ENCODE measurements around the gene SPRN.
"Not testable (repeated sequence)": the region's sequence is repeated elsewhere in the genome, so short reads cannot be mapped to it uniquely, and the experiment has no call there.

Gene SPRN, protein sequence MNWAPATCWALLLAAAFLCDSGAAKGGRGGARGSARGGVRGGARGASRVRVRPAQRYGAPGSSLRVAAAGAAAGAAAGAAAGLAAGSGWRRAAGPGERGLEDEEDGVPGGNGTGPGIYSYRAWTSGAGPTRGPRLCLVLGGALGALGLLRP

DNA sequence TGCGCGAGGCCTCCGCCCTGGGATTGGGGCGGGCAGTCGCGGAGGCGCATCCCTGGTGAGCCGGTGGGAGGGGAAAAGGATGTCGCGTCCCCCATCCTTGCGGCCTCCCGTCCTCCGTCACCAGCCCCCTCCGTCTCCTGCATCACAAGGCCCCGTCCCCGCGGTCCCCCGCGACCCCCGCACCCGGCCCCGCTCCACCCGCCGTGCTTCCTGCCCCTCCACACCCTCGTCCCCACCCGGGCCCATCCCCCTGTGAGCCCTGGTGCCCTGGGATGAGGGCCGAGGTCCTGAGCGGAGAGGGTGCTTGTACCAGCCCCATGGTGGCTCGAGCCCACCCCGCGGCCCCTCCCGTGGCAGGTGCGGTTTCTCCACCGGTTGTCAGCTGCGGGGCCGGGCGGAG, at the start of gene SPRN:
Gene SPRN, minus strand, starts transcription at position 25 of the 400 bp plus-strand sequence. CDS start 944 bp downstream, outside the sequence.
- not testable (repeated sequence) for DNase-seq

DNA sequence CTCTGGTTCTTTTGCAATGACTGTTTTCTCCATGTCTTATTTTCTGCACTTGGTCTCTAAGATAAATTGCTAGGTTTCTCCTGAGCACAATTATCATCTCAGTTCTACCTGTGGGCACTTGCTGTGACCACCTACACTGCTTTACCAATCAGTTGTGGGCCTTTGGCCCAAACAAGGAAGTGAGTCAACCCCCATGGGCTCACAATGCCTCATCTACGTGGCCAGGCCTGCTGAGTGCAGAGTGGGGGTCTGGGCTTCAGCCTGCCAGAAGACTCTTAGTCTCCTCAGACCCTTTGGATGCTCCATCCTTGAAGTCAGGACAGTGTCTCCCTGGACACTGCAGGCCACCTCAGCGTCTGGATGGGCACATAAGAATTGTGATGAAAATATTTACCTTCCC, 49.6 kb upstream of the SPRN start:
- DNase-seq: no peak

DNA sequence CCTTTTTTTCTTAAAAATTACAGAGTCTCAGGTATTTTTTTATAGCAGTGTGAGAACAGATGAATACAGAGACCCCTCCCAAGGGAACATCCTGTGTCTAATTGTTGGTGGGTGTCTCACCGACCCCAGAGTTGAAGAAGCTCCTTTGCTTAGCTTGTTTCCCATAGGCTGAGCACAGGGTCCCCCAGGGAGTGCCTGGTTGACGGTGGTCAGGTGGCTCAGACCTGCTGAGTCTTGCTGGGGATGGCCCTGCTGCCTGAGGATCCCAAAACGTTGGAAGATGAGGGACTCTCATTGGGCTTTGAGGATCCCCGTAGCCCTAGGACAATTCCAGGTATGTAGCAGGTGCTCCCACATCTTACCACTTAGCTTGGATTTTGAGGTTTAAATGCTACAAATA, 48.8 kb upstream of the SPRN start:
- DNase-seq: no peak

DNA sequence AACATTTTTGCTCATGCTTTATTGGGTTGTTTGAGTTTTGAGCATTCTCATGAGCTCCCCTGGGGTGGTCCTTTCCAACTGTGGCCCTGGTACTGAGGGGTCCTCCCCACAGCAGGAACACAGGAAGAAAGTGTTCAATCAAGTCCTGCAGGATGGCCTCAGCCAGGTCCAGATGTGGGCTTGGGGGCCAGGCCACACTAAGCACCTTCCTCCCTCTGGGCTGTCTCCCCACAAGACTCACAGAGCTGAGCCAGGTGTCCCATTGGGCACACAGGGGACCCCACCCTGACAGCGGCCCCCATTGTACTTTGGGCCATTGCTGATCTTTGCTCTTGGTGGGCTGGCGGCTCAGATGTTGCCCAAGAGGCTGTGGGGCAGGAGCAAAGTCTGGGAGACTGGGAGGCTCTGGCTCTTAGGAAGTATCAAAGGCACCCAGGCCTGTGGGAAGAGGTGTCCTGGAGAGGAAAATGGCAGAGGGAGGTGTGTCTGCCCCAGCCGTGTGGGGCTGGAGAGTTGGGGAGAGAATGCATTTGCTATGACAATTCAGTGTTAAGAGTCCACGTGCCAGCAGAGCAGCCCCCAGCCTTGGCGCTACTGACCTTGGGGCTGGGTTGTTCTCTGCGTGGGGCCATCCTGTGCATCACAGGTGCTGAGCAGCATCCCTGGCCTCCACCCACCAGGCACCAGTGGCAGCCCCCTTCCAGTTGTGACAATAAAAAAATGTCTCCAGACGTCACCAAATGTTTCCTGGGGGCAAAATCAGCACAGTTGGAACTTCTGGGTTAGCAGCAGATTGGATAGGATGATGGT, 47.1 kb upstream of the SPRN start:
- no peak for DNase-seq

DNA sequence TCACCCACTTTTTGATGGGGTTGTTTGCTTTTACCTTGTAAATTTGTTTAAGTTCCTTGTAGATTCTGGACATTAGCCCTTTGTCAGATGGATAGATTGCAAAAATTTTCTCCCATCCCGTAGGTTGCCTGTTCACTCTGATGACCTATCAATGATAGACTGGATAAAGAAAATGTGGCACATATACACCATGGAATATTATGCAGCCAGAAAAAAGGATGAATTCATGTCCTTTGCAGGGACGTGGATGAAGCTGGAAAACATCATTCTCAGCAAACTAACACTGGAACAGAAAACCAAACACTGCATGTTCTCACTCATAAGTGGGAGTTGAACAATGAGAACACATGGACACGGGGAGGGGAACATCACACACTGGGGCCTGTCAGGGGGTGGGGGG, 44.8 kb upstream of the SPRN start:
- DNase-seq: not testable (repeated sequence)

DNA sequence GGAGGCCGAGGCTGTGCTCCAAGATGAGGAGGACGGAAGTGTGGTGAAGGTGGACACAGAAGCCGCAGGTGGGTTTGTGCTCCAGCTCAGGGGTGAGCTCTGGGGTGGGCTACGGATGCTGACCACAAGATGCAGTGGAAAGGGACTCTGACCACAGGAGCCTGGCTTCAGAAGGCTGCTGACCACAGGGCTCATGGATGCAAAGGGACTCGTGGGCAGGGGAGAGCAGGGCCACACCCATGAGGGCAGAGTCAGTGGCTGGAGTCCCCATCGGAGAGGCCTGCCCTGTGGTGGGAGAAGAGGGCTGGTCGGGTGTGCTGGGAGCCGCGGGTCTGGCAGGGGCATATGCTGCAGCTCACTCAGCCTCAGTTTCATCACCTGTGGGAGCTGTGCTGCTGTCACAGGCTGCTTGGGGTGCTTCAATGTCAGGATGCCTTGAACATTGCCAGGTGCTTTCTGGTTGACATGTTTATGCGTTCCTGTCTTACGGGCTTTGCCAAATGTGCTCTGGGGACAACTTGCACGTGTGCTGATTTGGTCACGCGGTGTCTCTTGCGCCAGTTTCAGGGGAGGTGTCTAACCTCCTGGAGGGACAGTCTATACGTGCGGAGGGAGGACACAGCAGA, 43.0 kb upstream of the SPRN start:
- DNase-seq: no peak

DNA sequence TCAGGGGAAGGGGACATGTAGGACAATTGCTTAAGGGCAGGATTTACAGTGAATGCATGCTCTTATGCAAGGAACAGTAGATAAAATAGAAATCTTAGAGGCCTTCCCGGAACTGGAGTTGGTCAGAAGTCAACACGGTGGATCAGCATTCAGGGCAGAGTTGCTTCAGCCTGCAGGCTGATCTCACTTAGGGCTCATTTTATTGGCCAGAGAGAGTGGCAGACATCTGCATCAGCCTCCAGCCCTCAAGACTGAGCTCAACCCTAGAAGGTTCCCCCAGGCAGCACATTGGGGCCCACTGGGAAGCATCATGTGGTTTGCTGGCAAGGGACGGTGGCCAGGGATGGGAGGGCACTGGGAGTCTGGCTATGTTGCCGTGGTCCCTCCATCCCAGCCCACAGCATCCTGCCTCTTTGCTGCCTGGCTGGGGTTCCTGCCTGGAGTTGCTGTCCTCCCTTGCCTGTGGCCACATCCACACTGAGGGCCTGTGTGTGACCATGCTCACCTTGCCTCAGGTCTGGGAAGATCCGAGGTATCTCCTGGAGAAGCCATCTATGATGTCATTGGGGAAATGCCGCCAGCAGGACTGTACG, 42.4 kb upstream of the SPRN start:
- no peak for DNase-seq

DNA sequence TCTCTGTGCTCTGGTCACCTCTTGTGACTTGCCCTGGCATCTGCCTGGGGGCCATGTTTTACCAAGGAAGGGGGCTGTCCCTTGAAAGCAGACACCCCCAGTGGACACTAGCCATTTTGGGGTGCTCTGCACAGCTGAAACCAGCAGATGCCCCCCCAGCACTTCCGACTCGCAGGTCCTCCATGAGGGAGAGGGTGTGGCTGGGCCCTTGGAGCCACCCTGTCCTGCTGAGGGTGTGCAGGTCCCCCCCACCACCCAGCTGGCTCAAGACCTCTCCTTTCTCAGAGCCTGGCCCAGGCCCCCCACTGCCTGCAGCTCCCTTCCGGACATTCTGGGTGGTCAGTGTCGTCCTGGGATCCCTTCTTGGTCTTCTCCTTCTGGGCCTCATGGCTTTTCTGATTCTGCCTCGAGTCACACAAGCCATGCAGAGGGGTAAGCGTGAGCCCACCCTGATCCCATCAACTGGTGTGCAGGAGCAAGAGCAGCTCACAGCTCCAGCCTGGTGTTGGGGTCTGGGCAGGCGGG, 41.6 kb upstream of the SPRN start:
- no peak for DNase-seq

DNA sequence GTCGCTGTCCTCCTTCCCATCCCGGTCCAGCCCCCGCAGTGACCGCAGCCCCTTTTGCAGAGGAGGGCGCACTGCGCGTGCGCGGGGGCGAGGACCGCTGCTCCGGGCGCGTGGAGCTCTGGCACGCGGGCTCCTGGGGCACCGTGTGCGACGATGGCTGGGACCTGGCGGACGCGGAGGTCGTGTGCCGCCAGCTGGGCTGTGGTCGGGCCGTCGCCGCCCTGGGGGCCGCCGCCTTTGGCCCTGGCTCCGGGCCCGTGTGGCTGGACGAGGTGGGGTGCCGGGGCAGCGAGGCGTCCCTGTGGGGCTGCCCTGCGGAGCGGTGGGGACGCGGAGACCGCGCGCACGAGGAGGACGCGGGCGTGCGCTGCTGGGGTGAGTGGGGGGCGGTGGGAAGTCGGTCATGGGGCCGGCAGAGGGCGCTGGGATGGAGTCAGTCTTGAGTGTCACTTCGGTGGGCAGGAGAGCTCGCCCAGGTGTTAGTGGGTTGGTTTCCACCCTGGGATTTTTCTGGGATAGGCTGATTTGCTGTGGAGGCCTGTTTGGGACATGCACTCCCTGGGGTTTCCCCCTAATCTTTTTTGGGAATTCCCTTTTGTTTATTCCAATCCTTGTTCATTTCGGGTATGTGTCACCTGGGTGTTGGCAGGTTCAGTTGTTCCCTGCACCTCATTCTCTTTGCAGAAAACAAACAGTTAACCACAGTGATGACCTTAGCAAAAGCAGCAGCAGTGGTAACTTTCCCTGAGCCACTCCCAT, 40.9 kb upstream of the SPRN start:
- DNase-seq: no peak

DNA sequence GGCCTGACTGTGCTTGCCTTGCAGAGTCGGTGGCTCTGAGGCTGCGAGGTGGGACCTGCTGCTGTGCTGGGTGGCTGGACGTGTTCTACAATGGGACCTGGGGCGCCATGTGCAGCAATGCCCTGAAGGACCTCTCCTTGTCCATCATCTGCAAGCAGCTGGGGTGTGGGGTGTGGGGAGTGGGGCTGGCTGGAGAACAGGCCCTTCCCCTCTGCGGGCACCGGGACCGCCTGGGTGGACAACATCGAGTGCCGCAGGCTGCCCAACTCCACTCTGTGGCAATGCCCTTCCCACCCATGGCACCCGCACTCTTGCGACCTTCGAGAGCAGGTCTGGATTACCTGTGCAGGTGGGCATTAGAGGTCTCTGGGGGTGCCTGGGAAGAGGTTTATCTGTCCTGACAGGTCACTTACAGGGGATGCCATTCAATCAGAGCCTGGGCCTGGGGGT, 40.2 kb upstream of the SPRN start:
- DNase-seq: no peak

DNA sequence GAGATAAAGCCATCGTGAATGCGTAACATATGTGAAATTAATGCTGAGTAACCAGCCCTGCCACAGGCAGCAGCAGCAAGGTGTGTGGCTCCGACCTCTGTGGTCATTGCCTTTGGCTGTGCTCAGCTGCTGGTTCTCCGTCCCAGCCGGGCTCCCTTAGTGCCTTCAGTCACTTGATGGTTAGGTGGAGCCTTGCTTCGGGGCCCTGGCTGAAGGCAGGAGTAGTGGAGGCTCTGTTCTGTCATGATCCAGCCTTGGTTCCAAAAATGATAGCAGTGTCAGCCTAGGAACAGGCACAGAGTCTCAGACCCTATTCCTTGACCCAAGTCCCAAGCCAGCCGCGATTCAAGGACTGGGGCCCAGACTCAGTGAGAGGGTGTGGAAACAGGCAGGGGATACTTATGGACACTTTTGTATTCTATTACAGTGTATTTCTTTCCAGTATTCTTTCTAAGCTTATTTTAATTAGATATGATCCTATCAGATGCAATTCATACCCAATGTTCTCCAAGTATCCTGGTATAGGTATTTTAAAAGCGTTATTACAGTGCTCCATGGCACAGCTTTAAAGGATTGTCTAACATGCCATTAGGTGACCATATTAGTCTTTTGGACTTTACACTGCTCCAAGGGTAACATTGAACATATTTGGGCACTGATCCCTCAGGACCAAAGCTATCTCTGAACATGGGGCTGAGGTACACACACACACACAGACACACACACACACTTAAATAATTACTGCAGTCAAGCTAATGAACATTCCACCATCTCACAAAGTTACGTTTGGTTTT, 38.3 kb upstream of the SPRN start:
- DNase-seq: no peak

DNA sequence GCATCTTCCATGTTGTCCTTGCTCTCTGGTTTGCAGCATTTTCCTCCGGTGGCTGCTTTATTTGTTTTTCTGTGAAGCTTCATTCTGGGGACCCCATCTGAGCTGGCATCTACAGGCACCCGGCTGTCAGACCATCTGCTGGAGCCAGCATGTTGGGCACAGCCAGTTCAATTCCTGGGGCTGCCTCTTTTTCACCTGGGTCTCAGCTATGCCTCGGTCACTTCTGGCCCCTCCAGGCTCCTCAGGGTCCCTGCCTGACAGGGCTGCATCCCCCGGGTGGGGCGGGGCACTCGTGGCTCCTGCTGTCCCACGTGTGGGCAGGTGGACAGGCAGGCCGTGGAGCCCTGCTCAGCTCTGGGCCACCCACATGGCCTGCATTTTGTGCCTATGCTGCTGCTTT, 37.4 kb upstream of the SPRN start:
- no peak for DNase-seq

DNA sequence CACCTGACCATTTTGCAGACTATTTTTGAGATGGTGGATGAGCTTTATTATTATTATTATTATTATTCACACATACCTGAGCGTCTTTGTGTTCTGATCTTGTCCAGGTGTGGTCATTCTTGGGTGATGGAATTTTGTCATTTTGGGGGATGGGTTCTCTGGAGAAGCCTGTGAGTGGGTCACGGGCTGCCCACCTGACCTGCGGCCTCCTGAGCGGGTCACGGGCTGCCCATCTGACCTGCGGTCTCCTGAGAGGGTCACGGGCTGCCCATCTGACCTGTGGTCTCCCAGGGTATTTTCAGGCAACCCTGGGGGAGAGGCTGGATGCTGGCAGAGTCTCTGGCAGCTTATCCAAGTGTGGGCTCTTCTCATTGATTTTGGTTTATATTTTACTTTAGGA, 36.6 kb upstream of the SPRN start:
- DNase-seq: no peak

DNA sequence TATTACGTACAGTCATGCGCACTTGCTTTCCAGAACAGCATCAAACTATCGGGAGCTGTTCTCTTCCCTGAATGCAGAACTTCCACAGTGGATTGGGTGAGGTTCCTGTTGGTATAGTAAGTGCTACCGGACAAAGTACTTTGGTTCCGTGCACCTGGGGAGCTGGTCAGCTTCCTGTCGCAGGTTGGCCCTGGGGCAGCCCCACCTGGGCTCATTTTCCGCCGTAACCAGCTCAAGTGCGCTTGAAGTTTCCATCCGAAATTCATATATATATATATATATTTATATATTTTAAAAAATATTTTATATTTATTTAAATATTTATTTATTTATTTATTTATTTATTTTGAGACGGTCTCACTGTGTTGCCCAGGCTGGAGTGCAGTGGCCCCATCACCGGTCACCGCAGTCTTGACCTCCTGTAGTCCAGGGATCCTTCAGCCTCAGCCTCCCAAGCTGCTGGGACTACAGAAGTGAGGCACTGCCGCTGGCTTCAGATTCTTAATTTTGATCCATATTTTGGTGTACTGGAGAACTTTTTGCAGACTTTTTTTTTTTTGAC, 35.9 kb upstream of the SPRN start:
- no peak for DNase-seq

DNA sequence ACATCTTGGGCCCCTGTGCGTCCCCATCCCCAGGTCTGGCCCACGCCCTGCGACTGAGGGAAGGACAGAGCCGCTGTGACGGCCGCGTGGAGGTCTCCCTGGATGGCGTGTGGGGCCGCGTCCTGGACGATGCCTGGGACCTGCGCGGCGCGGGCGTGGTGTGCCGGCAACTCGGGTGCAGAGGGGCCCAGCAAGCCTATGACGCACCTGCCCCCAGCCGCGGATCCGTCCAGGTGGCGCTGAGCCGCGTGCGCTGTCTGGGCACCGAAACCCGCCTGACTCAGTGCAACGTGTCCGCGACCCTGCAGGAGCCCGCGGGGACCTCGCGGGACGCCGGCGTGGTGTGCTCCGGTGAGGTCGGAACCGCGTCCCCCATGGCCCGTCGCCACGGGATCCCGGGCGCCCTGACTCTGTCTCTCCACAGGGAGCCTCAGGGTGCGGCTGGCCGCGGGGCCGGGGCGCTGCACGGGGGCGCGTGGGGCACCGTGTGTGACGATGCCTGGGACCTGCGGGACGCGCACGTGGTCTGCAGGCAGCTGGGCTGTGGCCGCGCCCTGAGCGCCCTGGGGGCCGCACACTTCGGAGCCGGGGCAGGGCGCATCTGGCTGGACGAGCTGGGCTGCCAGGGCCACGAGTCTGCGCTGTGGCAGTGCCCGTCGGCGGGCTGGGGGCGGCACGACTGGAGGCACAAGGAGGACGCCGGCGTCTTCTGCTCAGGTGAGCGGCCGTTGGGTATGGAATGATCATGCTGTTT, 35.2 kb upstream of the SPRN start:
- no peak for DNase-seq

DNA sequence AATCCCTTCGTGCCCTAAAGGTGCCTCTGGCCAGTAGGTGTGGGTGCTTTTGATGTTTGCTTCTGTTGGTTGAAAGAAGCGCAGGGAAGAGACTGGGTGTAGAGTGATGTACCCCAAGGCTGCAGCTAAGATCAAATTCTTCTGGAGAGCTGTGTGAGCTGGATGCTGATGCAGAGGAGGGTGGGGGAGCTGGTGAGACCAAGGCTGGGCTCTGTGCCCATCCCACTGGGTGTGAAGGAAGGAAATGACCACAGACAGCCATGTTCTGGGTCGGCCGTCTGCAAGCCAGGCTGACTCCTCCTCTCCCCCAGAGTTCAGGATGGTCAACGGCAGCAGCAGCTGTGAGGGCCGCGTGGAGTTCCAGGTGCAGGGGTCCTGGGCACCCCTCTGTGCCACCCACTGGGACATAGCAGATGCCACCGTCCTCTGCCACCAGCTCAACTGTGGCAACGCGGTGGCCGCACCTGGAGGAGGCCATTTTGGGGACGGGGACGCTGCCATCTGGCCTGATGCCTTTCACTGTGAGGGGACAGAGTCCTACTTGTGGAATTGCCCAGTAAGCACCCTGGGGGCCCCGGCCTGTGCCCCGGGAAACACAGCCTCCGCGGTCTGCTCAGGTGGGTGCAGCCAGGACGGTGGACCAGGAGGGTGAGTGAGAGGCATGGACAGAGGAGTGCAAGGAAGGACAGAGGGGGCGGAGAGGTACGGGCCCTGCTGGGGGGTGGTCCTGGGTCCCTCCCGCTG, 34.5 kb upstream of the SPRN start:
- DNase-seq: no peak

DNA sequence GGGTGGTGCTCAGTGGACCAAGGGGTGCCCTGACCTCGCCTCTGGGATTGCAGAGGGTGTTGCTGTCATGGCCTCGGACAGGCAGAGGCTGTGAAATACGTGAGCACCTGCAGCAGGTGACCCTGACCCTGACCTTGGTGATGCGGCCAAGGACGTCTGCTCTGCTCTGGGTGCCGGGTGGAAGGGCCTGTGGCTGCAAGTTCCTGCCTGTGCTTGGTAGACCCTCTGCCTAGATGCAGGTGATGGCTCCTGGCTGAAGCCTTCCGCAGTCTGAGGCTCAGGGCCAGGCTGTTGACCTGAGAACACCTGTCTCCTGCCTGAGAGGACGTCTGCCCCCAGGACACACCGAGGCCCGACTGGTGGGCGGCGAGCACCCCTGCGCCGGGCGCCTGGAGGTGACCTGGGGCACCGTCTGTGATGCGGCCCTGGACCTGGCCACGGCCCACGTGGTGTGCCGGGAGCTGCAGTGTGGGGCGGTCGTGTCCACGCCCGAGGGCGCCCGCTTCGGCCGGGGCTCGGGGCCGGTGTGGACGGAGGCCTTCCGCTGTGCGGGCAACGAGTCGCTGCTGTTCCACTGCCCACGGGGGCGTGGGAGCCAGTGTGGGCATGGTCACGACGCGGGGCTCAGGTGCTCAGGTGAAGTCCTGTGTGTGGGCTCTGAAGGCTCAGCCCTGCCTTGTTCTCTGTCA, 33.7 kb upstream of the SPRN start:
- DNase-seq: no peak

DNA sequence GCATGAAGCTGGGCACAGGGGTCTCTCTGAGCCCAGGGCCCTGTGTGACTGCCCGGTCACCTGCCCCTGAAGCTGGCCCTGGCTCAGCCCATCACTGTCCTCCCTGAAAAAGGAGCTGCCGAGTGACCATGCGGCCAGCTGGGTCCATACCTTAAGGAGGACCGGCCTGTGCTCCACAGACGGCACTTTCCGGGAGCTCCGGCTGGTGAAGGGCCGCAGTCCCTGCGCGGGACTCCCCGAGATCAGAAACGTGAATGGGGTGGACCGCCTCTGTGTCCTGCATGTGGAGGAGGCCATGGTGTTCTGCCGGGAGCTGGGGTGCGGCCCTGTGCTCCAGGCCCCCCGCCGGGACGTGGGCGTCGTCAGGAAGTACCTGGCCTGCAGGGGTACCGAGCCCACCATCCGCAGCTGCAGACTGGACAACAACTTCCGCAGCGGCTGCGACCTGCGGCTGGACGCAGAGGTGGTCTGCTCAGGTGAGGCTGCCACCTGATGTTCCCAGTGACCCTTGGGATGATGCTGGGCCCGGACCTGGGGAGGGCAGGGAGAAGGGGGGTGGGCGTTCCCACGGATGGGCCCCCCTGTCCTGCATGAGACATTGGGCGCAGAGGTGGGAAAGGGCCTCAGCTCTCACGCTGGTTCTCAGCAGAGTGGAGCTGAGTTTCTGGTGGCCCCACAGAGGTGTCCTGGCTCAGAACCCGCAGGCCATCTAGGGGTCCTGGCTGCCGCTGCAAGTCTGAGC, 32.8 kb upstream of the SPRN start:
- no peak for DNase-seq

Data from NCI-H2107 (cell line).